ENCODE results near the gene KIAA2012. TPM values are rescaled to one million over a fixed set of nuclear protein-coding genes. Genes with fewer than 3 reads are reported as not detected.

KIAA2012 gene
- total and polyA plus RNA-seq, 2 of the 8 experiments (the other 6 are each of a cell fraction or from before 2014, with no cell fraction given), result not detected

DNA sequence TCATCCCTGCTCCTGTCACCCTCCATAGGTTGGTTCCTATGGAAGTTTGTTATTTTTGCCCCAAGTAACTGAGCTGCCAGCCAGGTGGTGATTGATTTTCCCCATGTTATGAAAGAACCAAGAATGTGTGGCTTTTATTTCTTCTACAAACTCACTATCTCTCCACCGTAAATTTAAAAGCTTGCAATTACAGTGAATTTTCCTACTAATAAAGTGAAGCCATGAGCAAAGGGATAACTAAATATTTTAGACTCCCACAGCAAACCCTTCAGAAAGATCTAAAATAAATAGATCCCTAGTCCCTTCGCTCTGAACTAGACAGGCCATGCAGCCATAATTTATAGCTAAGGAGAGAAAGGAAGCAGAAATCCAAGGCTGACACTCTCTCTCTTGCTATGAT lies 6.2 kb upstream of the KIAA2012 start:
- Histone ChIP-seq H3K79me1 (ENCODE audit: low read depth, low read length) (no peaks in the 10 kb centered on the region), H2AFZ (ENCODE audit: low read length) (no peak overlapping the region), H2BK20ac (ENCODE audit: low read length) (no peak overlapping the region), H3K18ac (ENCODE audit: extremely low read depth, low read length) (no peak overlapping the region), H3K79me2 (ENCODE audit: control insufficient read depth in 1 of 2, insufficient read depth in 2 of 2, low read length in 2 of 2) (no peaks in the 10 kb centered on the region), H3K4me3 (ENCODE audit: extremely low read depth in 1 of 4, insufficient read depth in 2 of 4, low read depth in 3 of 4, low read length in 4 of 4) (no peak overlapping the region), H2AK5ac (ENCODE audit: low read depth, low read length) (no peak overlapping the region), H4K8ac (ENCODE audit: extremely low read depth, insufficient read depth, low read length) (no peak overlapping the region), H3K9me3 (ENCODE audit: insufficient read depth in 2 of 2, low read depth in 1 of 2, low read length in 1 of 2) (no peaks in the 10 kb centered on the region), H4K91ac (replicated peaks; ENCODE audit: insufficient read length, low read length) (no peak overlapping the region), H2BK12ac (ENCODE audit: low read depth, low read length) (no peak overlapping the region), H3K23me2 (ENCODE audit: low read depth, low read length) (no peaks in the 10 kb centered on the region), H3K23ac (ENCODE audit: insufficient read length) (no peak overlapping the region), H4K20me1 (replicated peaks in 1 of 2; ENCODE audit: control insufficient read depth in 1 of 2, insufficient read depth in 2 of 2, low read length in 2 of 2) (no peaks in the 10 kb centered on the region), H3K4ac (replicated peaks; ENCODE audit: insufficient read length, low read depth, low read length) (no peak overlapping the region), H3K36me3 (ENCODE audit: control insufficient read depth in 2 of 4, insufficient read depth in 4 of 4, low read length in 3 of 4) (no peaks in the 10 kb centered on the region), H2BK15ac (ENCODE audit: low read length) (no peak overlapping the region), H3K4me2 (ENCODE audit: insufficient read depth in 1 of 2, low read depth in 2 of 2, low read length in 2 of 2) (no peak overlapping the region), H3K27ac (ENCODE audit: low read depth, low read length) (no peak overlapping the region), H3K27me3 (replicated peaks in 1 of 4; ENCODE audit: control insufficient read depth in 3 of 4, extremely low read depth in 1 of 4, insufficient read depth in 3 of 4, low read length in 3 of 4) (no peaks in the 10 kb centered on the region), H3K56ac (replicated peaks; ENCODE audit: insufficient read length, low read depth, low read length) (no peak overlapping the region), H4K5ac (ENCODE audit: insufficient read length, low read depth, low read length) (no peak overlapping the region), H3K9ac (replicated peaks in 1 of 4; ENCODE audit: extremely low read depth in 1 of 4, low read depth in 3 of 4, low read length in 3 of 4) (no peak overlapping the region), H2BK5ac (ENCODE audit: low read depth, low read length) (no peak overlapping the region), H3K14ac (ENCODE audit: insufficient read length) (no peak overlapping the region), H3K4me1 (replicated peaks in 1 of 4; ENCODE audit: control insufficient read depth in 3 of 4, insufficient read depth in 4 of 4, low read length in 3 of 4) (peaks cover 0 to 18% (median 14%) of the 10 kb centered on the region in 4 experiments; a peak in 3 of 7 replicates), H2BK120ac (replicated peaks; ENCODE audit: low read depth, low read length) (no peak overlapping the region)
- no peak for FAIRE-seq
- ChIA-PET CTCF (ENCODE audit: partially characterized antibody) (interaction anchor here (0.7 to 2.2 kb wide), 5 partner anchors 8 to 114 kb away, joined by 3 to 5 read pairs (median 4); no protein-coding TSS in a partner anchor), POLR2A (ENCODE audit: partially characterized antibody) (interaction anchor here (1.2 kb wide), 1 partner anchor 31 kb away, joined by 3 read pairs; no protein-coding TSS in a partner anchor)
- WGBS, 2 experiments (ENCODE audit: extremely low coverage in 1 of 2, insufficient coverage in 1 of 2, insufficient read length in 1 of 2, insufficient replicate concordance in 2 of 2, low coverage in 1 of 2, low lambda C conversion rate in 2 of 2, missing lambda C conversion rate in 1 of 2), result 46% methylated on average over 2 of the region's 2 CpGs; no CpG with 5 or more reads in 1 of the 2 experiments
- no peak for DNase-seq (ENCODE audit: low read depth in 1 of 2, low spot score in 2 of 2)
- TF ChIP-seq SRF (IDR thresholded peaks at IDR 0.05; ENCODE audit: low read depth, low read length) (no peak), CBX5 (IDR thresholded peaks at IDR 0.05; ENCODE audit: low read depth, low read length) (no peak), RBBP5 (IDR thresholded peaks at IDR 0.05; ENCODE audit: borderline replicate concordance, low read depth, low read length) (no peak), TCF12 (IDR thresholded peaks at IDR 0.05; ENCODE audit: low read depth, low read length) (no peak), RXRA (IDR thresholded peaks at IDR 0.05; ENCODE audit: insufficient read depth, low read depth, low read length) (no peak), BACH1 (IDR thresholded peaks at IDR 0.05; ENCODE audit: low read length) (no peak), FOSL1 (IDR thresholded peaks at IDR 0.05; ENCODE audit: insufficient read depth, low read depth, low read length) (no peak), NANOG (IDR thresholded peaks at IDR 0.05; ENCODE audit: insufficient read depth, low read depth, low read length, poor library complexity, severe bottlenecking) (no peak), RNF2 (IDR thresholded peaks at IDR 0.05; ENCODE audit: borderline replicate concordance, low read depth, low read length, missing control alignments, poor library complexity, severe bottlenecking) (no peak), HDAC2 (IDR thresholded peaks at IDR 0.05; ENCODE audit: borderline replicate concordance in 1 of 2, low read depth in 2 of 2, low read length in 2 of 2) (no peak), SP2 (IDR thresholded peaks at IDR 0.05; ENCODE audit: low read length) (no peak), TBP (IDR thresholded peaks at IDR 0.05; ENCODE audit: low read depth, low read length) (no peak)

Measured in H1 (cell line).